H1 (cell line): Measurements from ENCODE around the gene DGKZ.

Source experiments
- CBX5 ChIP-seq: fragments of 300-800, 300-1000 bp; sonication (generic); IDR thresholded peaks from 2 replicates; pipeline ENCODE4 v1.7.1; 2016; ENCODE audit warnings: antibody characterized with exemption, low read length, low read depth
- CEBPB ChIP-seq: IDR thresholded peaks from 2 replicates; pipeline ENCODE4 v1.6.1; 2012; ENCODE audit warnings: low read depth, low read length
- CTCF ChIP-seq, 3 experiments: IDR thresholded peaks; 1 replicate in 2 of 3; 2 replicates in 1 of 3; pipeline versions ENCODE4 v1.5.1 to v1.6.1; 2011; ENCODE audit warnings: low read length in 3 of 3, mild to moderate bottlenecking in 3 of 3, inconsistent platforms in 2 of 3, low read depth in 1 of 3, moderate library complexity in 1 of 3; ENCODE audit not compliant: insufficient read depth in 1 of 3; ENCODE audit errors: control extremely low read depth in 1 of 3
- EZH2 ChIP-seq: fragments of 200-600 bp; sonication (generic); IDR thresholded peaks from 2 replicates; pipeline ENCODE4 v1.7.1; 2012; ENCODE audit warnings: low read depth, mild to moderate bottlenecking, moderate library complexity, low read length, inconsistent platforms; ENCODE audit not compliant: severe bottlenecking
- HDAC6 ChIP-seq: IDR thresholded peaks from one replicate; pipeline ENCODE4 v1.7.1; 2012; ENCODE audit warnings: low read depth, mild to moderate bottlenecking, inconsistent platforms, low read length, moderate library complexity
- MAX ChIP-seq: IDR thresholded peaks from 2 replicates; pipeline ENCODE4 v1.6.1; 2012; ENCODE audit warnings: inconsistent platforms
- NRF1 ChIP-seq: IDR thresholded peaks from 2 replicates; pipeline ENCODE4 v1.6.1; 2011; ENCODE audit warnings: mild to moderate bottlenecking, low read depth, low read length, improper control_type of control experiment
- POLR2A ChIP-seq, 2 experiments: IDR thresholded peaks; 1 replicate in 1 of 2; 2 replicates in 1 of 2; pipeline ENCODE4 v1.6.1; 2011; ENCODE audit warnings: low read depth in 2 of 2, low read length in 2 of 2, mild to moderate bottlenecking in 2 of 2; ENCODE audit errors: control extremely low read depth in 1 of 2
- RFX5 ChIP-seq: IDR thresholded peaks from 2 replicates; pipeline ENCODE4 v1.6.1; 2011; ENCODE audit warnings: low read depth, low read length, improper control_type of control experiment, borderline replicate concordance
- SAP30 ChIP-seq: fragments of 300-600 bp; sonication (generic); IDR thresholded peaks from 2 replicates; pipeline ENCODE4 v1.7.1; 2012; ENCODE audit warnings: low read length, moderate library complexity, mild to moderate bottlenecking, inconsistent platforms; ENCODE audit not compliant: insufficient read depth, insufficient replicate concordance
- TAF1 ChIP-seq: IDR thresholded peaks from 2 replicates; pipeline ENCODE4 v1.6.1; 2011; ENCODE audit warnings: mild to moderate bottlenecking, low read depth, low read length
- ZNF274 ChIP-seq: IDR thresholded peaks from 2 replicates; pipeline ENCODE4 v1.7.0; 2012; ENCODE audit warnings: low read length, borderline replicate concordance; ENCODE audit errors: extremely low read depth

DNA sequence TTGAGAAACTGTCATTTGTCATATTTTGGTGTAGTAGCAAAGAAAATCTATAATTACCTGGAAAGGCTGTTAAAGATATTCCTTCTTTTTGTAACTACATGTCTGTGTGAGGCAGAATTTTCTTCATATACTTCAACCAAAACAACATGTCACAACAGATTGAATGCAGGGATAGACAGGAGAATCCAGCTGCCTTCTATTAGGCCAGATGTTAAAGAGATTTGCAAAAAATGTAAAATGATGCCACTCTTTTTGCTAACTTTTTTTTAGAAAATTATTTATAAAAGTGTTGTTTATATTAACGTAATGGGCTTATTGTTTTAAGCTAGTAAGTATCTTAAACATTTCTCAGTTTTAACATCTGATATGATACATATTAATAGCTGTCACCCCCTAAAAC lies 12.7 kb downstream of the DGKZ start:
- no peak for TF ChIP-seq TAF1
- TF ChIP-seq CTCF (IDR thresholded peaks at IDR 0.05; ENCODE audit: control extremely low read depth in 1 of 3, insufficient read depth in 1 of 3, low read depth in 1 of 3, low read length in 3 of 3) = no peak
- no peak for TF ChIP-seq HDAC6
- no peak for TF ChIP-seq CEBPB
- TF ChIP-seq EZH2 = no peak
- no peak for TF ChIP-seq RFX5
- no peak for TF ChIP-seq CBX5
- TF ChIP-seq POLR2A (IDR thresholded peaks at IDR 0.05; ENCODE audit: control extremely low read depth in 1 of 2, low read depth in 2 of 2, low read length in 2 of 2) = no peak
- no peak for TF ChIP-seq NRF1
- TF ChIP-seq SAP30 = no peak
- TF ChIP-seq ZNF274 = no peak
- no peak for TF ChIP-seq MAX
